NCI-H2107 (cell line): ENCODE results near the gene TMEM53.
A peak's percentile ranks its signal among the peaks of the same experiment; 100 is the strongest.
"Not testable (repeated sequence)": the region's sequence is repeated elsewhere in the genome, so short reads cannot be mapped to it uniquely, and the experiment has no call there.

Source experiments
- DNase-seq: peaks from one replicate; lab custom pipeline; 2025; lab: John Stamatoyannopoulos, UW

The TMEM53 gene

DNA sequence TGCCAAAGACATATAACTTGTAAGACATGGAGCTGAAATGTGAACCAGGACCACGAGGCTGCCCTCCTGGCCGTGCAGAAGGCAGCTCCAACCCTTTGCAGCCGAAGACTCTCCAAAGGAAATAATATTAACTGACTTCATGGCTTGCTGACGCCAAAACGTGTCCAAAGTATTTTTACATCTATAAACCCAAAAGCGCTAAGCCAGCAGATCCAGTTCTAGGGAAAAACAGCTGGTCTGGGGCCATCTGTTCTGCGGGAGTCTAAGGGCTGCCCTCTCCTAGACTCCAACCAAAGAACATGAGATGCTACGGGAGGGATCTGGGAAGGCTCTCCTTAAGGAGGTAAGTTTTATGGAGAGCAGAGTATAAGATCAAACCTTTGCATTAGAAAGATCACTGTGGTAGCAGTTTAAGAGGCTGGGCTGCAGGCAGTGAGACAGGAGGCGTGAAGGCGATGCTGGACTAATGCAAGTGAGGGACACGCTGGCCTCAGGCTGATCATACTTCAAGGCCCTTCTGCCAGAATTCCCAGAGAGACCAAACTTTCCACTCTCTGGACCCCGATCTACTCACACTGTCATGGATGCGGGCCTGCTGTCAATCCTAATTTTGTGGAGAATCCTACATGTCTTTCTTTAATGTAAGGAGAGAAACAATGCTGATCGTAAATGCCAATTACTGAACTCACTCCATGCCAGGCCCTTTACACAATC is 1.2 kb downstream of the TMEM53 start:
- DNase-seq = no peak

DNA sequence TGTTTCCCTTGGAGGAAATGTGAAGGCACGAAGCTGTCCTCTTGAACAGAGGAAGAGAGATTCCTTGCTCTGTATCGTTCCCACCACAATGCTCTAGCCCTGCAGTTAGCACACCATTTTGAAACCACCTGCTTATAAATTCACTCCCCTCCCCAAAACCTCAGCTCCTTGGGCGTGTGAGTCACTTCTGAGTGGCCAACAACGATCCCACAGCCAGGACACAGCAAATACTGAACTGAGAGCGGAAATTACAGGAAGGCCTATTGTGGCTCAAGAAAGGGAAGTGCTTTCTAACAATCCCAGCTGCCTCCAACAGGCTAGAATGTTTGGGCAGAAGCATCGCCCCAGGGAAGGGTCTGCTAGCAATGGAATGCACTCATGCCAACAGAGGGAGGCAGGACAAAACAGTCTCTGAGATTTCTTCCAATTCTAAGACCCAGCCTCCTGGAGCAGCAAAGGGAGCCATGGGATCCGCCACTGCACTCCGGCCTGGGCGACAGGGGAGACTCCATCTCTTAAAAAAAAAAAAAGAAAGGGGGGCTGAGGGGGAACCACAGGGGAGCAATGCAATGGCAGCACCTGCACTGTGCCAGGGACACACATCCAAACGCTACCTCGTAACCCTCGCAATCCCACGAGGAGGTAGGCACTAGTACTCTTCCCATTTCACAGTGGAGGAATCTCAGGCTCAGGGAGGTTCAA is 1.9 kb downstream of the TMEM53 start:
- no peak for DNase-seq

DNA sequence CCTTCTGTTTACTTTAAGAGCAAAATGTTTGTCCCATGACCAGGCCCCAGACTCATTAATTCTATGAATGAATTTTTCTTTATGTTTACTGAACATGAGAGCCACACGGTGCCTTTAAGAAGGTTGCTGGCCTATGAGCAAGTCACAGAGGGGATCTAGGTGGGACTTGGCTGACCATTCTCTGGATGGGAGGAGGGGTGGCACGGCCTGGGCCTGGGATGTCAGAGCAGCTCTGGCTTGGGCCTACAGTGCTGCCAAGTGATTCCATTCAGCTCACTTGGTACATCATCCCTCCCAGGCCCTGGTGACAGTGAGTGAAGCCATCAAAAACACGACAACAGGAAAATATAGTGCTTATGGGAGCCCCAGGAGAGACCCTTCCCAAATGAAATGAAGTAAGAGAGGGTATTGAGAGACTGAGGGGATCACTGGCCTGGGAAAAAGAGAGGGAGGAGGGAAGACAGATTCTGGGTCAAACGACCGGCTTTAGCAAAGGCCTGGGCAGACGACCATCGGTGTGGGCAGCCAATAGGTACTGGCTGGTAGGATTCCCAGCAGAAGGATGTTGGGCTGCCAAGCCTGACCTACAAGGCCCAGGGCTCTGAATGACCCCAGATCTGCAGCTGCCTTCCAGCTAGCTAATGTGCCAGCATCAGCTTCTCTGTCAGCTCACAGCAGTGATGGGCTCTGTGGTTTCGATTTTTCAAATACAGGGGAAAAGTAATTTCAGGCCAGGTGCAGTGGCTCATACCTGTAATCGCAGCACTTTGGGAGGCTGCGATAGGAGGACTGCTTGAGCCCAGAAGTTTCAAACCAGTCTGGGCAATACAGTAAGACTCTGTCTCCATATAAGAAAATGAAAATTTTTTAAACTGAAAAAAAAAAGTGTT is 3.3 kb downstream of the TMEM53 start:
- DNase-seq = no peak

- not testable (repeated sequence) for DNase-seq
Observed at GRCh38 chr1:44666719-44667118, 7.6 kb downstream of the TMEM53 start.

- no peak for DNase-seq
Observed at GRCh38 chr1:44664730-44665370, 9.4 kb downstream of the TMEM53 start.

GRCh38 chr1:44663417-44663816 is 10.9 kb downstream of the TMEM53 start:
- DNase-seq = no peak

DNA sequence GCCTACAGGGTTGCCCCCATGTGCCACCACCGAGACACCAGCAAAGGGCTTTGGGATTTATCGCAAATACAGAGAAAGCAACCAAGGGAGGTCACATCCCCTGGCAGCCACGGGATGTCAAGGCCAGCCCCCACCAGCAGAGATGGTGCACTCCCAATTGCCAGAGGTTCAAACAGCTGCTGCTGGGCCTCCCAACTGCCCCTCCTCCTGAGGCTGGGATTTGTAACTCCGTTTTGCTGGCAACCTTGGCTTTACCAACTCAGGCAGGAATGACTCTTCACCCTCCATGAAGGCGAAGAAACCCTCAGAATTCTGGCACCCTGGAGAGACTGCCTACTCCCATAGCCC is 11.6 kb downstream of the TMEM53 start:
- DNase-seq = no peak

GRCh38 chr1:44661781-44662682 is 12.2 kb downstream of the TMEM53 start:
- DNase-seq = no peak

DNA sequence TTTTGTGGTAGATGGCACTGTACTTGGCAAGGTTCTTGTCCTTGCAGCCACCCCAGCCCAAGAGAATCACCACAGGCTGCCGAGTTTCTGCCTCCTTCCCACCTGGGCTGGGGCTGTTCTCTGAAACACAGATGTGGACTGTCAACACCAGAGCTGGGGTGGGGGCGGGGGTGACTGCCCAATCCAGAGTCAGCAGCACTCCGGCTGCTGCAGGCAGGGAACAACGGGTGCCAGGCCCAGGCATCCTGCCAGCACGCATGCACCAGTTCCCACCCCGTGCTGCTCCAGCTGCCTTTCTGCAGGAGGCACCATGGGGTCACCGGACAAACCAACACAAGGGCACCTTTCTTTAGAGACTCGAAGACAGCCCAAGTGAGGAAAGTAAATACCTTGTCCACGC is 14.1 kb downstream of the TMEM53 start:
- peak; percentile 63 for DNase-seq

DNA sequence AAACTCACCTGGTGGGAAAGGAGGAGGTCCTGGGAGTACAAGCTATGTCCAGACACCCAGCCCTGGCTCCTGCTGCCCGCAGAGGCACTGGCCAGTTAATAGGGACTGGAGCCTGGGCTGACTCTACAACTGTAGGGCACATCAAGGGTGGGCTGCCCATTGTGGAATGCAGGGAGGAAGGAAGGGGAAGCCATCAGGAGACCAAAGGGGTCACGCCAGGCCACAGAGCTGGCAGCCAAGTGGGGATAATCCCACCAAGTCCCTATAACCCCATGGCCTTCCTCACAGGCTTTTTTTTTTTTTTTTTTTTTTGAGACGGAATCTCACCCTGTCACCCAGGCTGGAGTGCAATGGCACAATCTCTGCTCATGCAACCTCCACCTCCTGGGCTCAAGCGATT is 14.7 kb downstream of the TMEM53 start:
- DNase-seq = no peak

- no peak for DNase-seq
Observed at GRCh38 chr1:44655609-44656008, 18.7 kb downstream of the TMEM53 start.

GRCh38 chr1:44654621-44655187 is 19.6 kb downstream of the TMEM53 start:
- no peak for DNase-seq

DNA sequence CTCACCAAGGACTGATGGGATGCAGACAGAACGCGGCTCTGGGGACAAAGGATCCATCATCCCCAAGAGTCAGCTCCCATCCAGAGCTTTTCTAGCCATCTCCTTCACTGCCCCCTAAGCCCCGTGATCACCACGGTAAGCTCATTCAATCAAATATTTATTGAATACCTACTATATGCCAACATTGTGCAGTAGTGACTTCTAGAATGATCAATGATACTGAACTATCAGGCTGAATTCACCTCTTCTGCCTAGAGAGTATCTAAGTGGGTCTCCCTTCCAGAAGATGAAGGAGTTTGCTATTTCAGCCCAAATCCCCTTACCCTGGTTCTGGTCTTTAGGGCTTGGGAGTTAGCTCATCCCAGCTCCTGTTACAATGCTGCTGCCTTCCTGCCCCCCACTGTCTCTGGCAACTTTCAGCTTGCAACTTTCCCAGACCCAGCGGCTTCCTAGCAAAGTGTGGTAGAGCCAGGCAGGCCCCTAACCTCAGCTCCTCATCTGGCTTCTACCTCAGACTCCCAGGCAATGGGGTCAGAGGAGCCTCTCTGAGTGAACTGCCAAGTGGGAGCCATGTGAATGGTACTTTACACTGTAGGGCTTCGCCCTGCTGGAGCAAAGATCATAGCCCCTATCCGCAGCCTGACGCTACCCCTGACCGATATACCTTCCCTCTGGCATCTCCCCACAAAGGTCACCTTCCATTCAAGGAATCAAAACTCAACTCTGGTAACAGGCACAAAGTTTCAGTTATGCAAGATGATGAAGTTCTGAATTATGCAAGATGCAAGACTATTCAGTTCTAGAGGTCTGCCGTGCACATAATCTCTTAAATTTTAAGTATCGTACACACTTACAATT is 20.9 kb downstream of the TMEM53 start:
- DNase-seq = no peak

- DNase-seq = peak; percentile 49
Observed at GRCh38 chr1:44652445-44653106, 21.7 kb downstream of the TMEM53 start.

GRCh38 chr1:44651069-44651468 is 23.2 kb downstream of the TMEM53 start:
- no peak for DNase-seq

DNA sequence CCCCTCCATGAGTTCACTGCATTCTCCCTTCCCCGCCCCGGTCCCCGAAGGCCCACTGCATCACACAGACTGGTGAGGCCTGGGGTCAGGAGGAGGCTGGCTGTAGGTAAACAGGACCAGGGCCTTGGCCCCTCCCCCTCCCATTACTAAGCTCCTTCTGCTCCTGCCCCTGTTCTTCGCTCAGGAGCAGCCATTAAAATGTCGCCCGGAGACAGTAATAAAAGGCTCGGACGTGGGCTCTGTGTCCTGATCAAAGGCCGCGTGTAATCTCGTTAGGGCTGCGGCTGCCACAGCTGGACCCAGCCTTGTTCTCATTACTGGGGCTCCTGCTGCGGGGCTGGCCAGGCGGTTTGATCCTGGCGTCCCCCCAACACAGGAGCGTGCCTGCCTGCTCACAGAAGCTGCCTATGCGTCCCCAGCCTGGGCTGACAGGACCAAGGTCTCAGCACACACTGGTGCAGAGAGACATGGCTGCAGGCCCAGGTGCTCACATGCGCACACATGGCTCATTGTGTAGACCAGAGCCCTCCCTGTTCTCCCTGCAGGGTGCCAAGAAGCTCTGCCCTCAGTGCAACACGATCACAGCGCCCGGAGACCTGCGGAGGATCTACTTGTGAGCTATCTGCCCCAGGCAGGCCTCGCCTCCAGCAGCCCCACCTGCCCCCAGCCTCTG is 24.0 kb downstream of the TMEM53 start:
- peak; percentile 88 for DNase-seq

DNA sequence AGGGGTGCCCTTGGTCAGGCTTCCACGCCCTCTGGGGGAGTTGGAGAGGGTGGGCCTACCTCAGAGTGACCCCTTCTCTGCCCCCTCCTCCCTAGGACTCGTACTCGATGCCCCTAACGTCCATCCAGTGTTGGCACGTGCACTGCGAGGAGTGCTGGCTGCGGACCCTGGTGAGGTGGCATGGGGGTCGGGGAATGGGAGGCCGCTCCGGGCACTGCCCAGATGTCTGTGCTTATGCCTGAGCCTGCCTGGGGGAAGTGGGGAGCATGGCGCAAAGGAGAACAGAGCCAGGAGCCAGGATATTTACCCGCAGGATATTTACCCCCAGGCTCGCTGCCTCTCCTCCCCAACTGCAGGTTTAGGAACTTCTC is 24.5 kb downstream of the TMEM53 start:
- no peak for DNase-seq

GRCh38 chr1:44648529-44649250 is 25.6 kb downstream of the TMEM53 start:
- DNase-seq = no peak
